Kidney (tissue), 14 donors: ENCODE measurements around the gene MS4A7. TPM values are rescaled to one million over a fixed set of nuclear protein-coding genes. Genes with fewer than 3 reads are reported as not detected.

Source experiments
- DNase-seq, 5 donors: peaks; one replicate each; pipeline ENCODE4 v3.0.0-alpha.2; 2013 to 2020
- FAIRE-seq: peaks from 2 replicates; lab custom pipeline; 2012; peaks lifted over from hg19 to GRCh38; lab: Jason Lieb, UNC
- H3K27ac ChIP-seq, 2 donors: one replicate each; pipeline ENCODE4 v1.7.0; 2013; ENCODE audit warnings: low read depth in 2 of 2, low read length in 2 of 2, inconsistent platforms in 1 of 2
- H3K27me3 ChIP-seq: one replicate; pipeline ENCODE4 v1.7.1; 2013; ENCODE audit warnings: low read length, inconsistent platforms; ENCODE audit not compliant: control insufficient read depth, insufficient read depth
- H3K36me3 ChIP-seq, 3 donors: one replicate each; pipeline versions ENCODE4 v1.7.0 to v1.7.1; 2013; ENCODE audit warnings: low read length in 3 of 3, control low read depth in 1 of 3, inconsistent platforms in 1 of 3; ENCODE audit not compliant: insufficient read depth in 3 of 3, control insufficient read depth in 2 of 3
- H3K4me1 ChIP-seq, 3 donors: one replicate each; pipeline versions ENCODE4 v1.7.0 to v1.7.1; 2013; ENCODE audit warnings: low read length in 3 of 3, inconsistent platforms in 1 of 3, low read depth in 1 of 3; ENCODE audit not compliant: control insufficient read depth in 2 of 3, insufficient read depth in 2 of 3
- H3K4me3 ChIP-seq, 3 donors: one replicate each; pipeline versions ENCODE4 v1.7.0 to v1.8.1; 2013; ENCODE audit warnings: low read length in 3 of 3, control low read depth in 1 of 3, inconsistent platforms in 1 of 3
- H3K9ac ChIP-seq, 3 donors: one replicate each; pipeline versions ENCODE4 v1.7.0 to v1.7.1; 2013; ENCODE audit warnings: low read length in 3 of 3, control low read depth in 1 of 3, inconsistent platforms in 1 of 3
- H3K9me3 ChIP-seq, 3 donors: one replicate each; pipeline versions ENCODE4 v1.7.0 to v1.7.1; 2013; ENCODE audit warnings: low read length in 3 of 3, control low read depth in 1 of 3, inconsistent platforms in 1 of 3; ENCODE audit not compliant: control insufficient read depth in 2 of 3, insufficient read depth in 1 of 3
- intact Hi-C: fragments of 100-400 bp; cut with DNase I; formaldehyde crosslinking; loops from one replicate; pipeline ENCODE4 v1.11.1; 2022
- polyA plus RNA-seq: library from polyadenylated mRNA; stranded (reverse); fragments of 350-450 nt; fragmentation: Illumina TruSeq; extraction: RNeasy Lipid Tissue Mini Kit (QIAGEN cat#74804); gene quantifications from one replicate; pipeline ENCODE4 v1.2.3, GENCODE V29; 2014; ENCODE audit warnings: low read depth, low replicate concordance; ENCODE audit not compliant: insufficient read depth
- total RNA-seq: library from RNA; stranded (reverse); fragmentation: NEBNext Ultra II Directional; extraction: Animal tissue kit (Norgen Biotek cat#: 25700); gene quantifications from one replicate; pipeline ENCODE4 v1.2.1, GENCODE V29; 2021
- TF ChIP-seq, protein P1 (sequence below): IDR thresholded peaks from 3 replicates; pipeline ENCODE4 v1.5.1; 2012; ENCODE audit warnings: mild to moderate bottlenecking, moderate library complexity, borderline replicate concordance; ENCODE audit not compliant: insufficient read depth; ENCODE audit errors: extremely low read depth
- donor health status: control.
- donor health status: control.
- donor health status: control.
- donor health status: control.
- donor health status: control.
- donor health status: DM: yes; HTN: yes; CAD: no.
- donor health status: Normal renal cell carcinoma (clear cell type).

Gene MS4A7
- total and polyA plus RNA-seq, 2 donors from 2014 or later = 7.0 to 47.6 TPM

DNA sequence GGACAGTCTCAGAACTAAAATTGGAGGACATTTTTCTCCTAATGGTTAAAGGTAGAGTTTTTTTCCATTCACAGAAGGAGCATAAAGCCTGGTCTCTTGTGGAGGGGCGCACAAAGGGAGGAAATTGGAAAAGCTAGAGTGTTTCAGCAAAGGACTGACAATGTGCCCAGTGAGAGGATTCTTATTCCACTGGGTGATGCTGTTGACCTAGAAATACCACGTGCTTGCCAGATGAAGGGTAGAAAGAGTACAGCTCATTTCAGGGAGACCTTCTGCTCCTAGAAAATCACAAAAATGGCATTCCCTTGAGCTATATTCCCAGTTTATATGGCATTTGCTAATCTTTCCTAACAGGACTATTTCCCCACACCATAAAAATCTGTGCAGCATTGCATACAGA lies 30.2 kb upstream of the MS4A7 start:
- no peak for DNase-seq
- Histone ChIP-seq H3K9me3 (no peaks in the 10 kb centered on the region), H3K9ac (no peak overlapping the region), H3K4me3 (no peak overlapping the region), H3K36me3 (no peaks in the 10 kb centered on the region), H3K4me1 (no peaks in the 10 kb centered on the region), H3K27ac (no peak overlapping the region), H3K27me3 (no peaks in the 10 kb centered on the region)
- intact Hi-C loops = no loop called here
- TF ChIP-seq, protein P1, sequence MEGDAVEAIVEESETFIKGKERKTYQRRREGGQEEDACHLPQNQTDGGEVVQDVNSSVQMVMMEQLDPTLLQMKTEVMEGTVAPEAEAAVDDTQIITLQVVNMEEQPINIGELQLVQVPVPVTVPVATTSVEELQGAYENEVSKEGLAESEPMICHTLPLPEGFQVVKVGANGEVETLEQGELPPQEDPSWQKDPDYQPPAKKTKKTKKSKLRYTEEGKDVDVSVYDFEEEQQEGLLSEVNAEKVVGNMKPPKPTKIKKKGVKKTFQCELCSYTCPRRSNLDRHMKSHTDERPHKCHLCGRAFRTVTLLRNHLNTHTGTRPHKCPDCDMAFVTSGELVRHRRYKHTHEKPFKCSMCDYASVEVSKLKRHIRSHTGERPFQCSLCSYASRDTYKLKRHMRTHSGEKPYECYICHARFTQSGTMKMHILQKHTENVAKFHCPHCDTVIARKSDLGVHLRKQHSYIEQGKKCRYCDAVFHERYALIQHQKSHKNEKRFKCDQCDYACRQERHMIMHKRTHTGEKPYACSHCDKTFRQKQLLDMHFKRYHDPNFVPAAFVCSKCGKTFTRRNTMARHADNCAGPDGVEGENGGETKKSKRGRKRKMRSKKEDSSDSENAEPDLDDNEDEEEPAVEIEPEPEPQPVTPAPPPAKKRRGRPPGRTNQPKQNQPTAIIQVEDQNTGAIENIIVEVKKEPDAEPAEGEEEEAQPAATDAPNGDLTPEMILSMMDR = no peak
- no peak for FAIRE-seq

DNA sequence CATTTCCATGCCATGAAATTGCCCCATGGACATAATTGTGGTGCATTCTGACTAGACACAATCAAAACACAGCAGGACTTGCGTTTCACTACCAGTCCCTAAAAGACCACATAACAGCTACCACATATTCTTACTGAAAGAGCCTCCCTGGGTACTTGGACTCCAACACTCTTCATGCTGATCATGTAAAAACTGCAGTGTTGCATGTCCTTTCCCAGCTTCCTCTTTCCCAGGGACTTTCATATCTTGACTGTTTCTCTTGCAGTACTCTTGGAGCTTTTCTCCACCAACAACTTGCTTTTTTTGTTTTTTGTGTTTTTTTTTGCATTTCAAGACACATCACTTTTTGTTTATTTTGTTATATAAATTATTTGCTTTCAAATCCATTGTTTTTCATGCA lies 28.3 kb upstream of the MS4A7 start:
- FAIRE-seq = no peak
- intact Hi-C loops = no loop called here

DNA sequence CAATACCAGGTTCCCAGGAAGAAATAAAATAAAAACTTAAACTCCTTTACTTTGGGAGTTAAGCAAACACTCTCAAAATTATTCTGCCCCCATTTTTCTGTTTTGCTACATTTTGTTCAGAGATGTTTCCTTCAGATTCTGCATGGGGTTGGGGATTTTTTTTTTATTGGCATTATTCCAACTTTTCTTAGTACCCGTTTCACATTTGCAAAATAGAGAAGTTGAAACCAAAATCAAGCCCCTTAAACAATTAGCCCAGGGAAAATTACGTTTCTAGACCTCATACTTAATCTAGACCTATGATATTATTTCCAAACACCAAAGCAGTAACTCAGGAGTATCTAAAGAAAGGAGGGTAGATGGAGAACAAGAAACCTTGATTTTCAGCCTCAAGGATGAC lies 20.6 kb upstream of the MS4A7 start:
- no peak for FAIRE-seq
- H3K36me3 ChIP-seq = no peaks in the 10 kb centered on the region
- no peaks in the 10 kb centered on the region for H3K27me3 ChIP-seq

More for the DNA sequence above, 28.3 kb upstream of the MS4A7 start:
- TF ChIP-seq, protein P1 = no peak
- no peaks in the 10 kb centered on the region for H3K9me3 ChIP-seq
- no peak overlapping the region for H3K27ac ChIP-seq
- H3K36me3 ChIP-seq = no peaks in the 10 kb centered on the region
- no peaks in the 10 kb centered on the region for H3K27me3 ChIP-seq
- no peak overlapping the region for H3K9ac ChIP-seq
- DNase-seq = no peak
- H3K4me3 ChIP-seq = no peak overlapping the region
- H3K4me1 ChIP-seq = no peaks in the 10 kb centered on the region

More for the DNA sequence above, 20.6 kb upstream of the MS4A7 start:
- H3K9ac ChIP-seq = no peak overlapping the region
- intact Hi-C loops = no loop called here
- no peaks in the 10 kb centered on the region for H3K4me1 ChIP-seq
- TF ChIP-seq, protein P1 = no peak
- H3K9me3 ChIP-seq = peaks cover 0 to 17% (median 0%) of the 10 kb centered on the region in 3 donors
- no peak overlapping the region for H3K27ac ChIP-seq
- no peak for DNase-seq
- no peak overlapping the region for H3K4me3 ChIP-seq
